ENCODE measurements around the gene MYRIP.

The MYRIP gene

DNA sequence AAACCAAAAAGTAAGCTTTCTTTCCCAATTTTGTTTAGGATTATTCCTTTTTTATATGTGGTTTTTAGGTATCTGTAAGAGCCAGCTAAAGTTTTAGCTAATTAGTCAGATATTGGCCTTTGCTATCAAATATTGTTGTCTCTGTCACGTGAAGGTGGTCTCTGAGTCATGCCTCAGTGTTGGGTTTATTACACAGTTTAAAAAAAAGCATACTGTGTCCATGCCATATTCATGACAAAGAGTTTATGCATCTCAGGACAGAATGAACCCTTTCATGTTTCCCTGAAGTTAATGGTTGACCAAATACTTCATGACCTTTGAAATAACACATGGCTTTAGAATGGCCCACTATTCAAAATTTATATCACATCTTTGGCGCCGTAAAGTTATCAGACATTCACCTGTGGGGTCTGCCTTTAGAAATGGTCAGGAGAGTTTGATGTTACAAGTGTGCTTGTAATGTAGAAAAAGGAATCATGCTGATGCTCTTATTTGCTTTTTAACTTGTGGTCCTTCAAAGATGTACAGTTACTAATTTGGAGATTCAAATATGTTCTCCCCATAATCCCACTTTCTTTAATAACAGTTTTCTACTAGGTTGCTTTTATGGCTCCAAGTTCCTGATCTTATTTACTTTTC lies 101.5 kb downstream of the MYRIP start:
- Histone ChIP-seq H3K9me3 (ENCODE audit: control insufficient read depth, low read length) (no peaks in the 10 kb centered on the region), H3K4me2 (ENCODE audit: low read length, poor library complexity, severe bottlenecking) (no peak overlapping the region), H3K18ac (ENCODE audit: low read depth in 1 of 2, low read length in 2 of 2) (no peak overlapping the region), H2AK5ac (ENCODE audit: low read length, severe bottlenecking) (no peak overlapping the region), H3K4ac (ENCODE audit: low read depth in 1 of 2, low read length in 2 of 2) (no peak overlapping the region), H3K27ac (ENCODE audit: low read length, poor library complexity, severe bottlenecking) (peak overlapping the region; percentile 91), H3K27me3 (ENCODE audit: control insufficient read depth in 1 of 2, insufficient read depth in 1 of 2, low read length in 2 of 2) (no peaks in the 10 kb centered on the region), H3K14ac (ENCODE audit: low read length in 2 of 2) (no peak overlapping the region), H3K9ac (ENCODE audit: low read length) (no peak overlapping the region), H2BK120ac (ENCODE audit: low read depth, low read length) (no peak overlapping the region), H3K23ac (ENCODE audit: low read length in 2 of 2) (no peak overlapping the region), H2BK5ac (ENCODE audit: low read depth, low read length, poor library complexity, severe bottlenecking) (no peak overlapping the region), H2BK15ac (ENCODE audit: low read depth, poor library complexity, severe bottlenecking) (no peak overlapping the region), H2AFZ (ENCODE audit: low read depth, low read length) (no peak overlapping the region), H3K4me1 (ENCODE audit: control insufficient read depth, insufficient read depth, low read depth, low read length) (peaks cover 15% of the 10 kb centered on the region), H3K4me3 (ENCODE audit: insufficient read depth in 1 of 2, low read depth in 1 of 2, low read length in 2 of 2) (no peak overlapping the region), H3K79me1 (replicated peaks; ENCODE audit: low read length, poor library complexity, severe bottlenecking) (no peaks in the 10 kb centered on the region), H4K91ac (ENCODE audit: low read length) (no peak overlapping the region), H3K36me3 (ENCODE audit: control insufficient read depth in 1 of 2, insufficient read depth in 2 of 2, low read depth in 1 of 2, low read length in 2 of 2) (no peaks in the 10 kb centered on the region), H4K8ac (ENCODE audit: low read length) (no peak overlapping the region), H2BK12ac (ENCODE audit: low read length in 2 of 2) (no peak overlapping the region)
- WGBS: 100% methylated on average over 2 of the region's 3 CpGs
- no peak for DNase-seq

DNA sequence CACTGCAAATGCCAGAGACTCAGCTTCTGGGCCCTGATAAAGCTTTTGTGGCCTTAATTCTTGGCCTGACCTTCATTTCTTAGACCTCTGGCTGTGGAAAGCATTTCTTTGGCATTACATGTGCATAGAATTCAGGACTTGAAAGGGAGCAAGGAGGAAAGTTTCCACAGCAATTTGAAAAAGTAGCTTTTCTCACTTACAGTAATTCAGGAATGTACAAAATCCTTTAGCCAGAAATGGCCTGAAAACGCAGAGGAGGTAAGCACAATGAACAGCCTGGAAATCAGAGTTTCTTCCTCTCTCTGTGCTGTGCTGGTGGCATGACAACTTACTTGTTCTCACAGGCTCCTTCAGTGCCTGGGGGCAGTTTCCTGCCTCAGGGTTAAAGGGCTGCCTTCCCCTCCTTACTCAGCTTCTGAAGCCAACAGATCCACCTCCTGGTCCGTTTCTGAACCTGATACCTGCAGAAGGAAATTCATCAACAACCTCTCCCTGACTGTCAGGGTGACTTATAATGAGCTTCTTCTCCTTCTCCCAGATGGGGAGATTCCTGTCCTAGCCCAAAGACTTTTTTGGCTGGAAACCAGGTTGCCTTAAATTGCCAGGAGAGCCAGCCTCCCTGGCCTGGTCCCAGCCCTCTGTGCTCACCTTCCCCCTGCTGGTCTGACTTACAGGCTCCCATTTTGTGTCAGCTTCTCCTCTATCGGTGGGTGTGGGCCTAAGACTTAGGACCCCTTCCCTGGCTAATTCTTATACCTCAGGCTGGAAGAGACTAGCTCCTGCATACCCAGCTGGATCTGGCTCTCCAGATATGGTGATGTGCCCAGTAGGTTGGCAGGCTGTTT lies 102.3 kb downstream of the MYRIP start:
- WGBS: 21% methylated on average over 2 of the region's 3 CpGs
- H2BK5ac ChIP-seq (ENCODE audit: low read depth, low read length, poor library complexity, severe bottlenecking): peak overlapping the region; percentile 20
- no peak for DNase-seq

DNA sequence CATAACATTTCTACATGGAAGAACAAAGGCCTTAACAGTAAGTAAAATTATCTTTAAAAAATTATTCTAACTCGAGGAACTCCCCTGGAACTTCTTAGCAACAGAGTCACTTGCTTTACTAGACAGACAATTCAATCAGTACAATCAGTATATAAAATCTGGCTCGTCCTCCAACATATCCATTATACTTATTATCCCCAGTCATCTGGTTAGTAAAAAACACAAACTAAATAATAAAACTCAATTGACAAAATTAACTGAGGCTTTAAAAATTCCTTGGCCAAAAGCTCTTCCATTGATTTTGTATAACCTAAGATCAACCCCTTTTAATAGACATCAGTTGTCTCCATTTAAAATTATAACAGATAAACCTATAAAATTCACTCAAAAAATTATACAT lies 105.6 kb downstream of the MYRIP start:
- Histone ChIP-seq H3K4me3 (ENCODE audit: insufficient read depth in 1 of 2, low read depth in 1 of 2, low read length in 2 of 2) (no peak overlapping the region), H3K79me1 (replicated peaks; ENCODE audit: low read length, poor library complexity, severe bottlenecking) (no peaks in the 10 kb centered on the region), H3K36me3 (ENCODE audit: control insufficient read depth in 1 of 2, insufficient read depth in 2 of 2, low read depth in 1 of 2, low read length in 2 of 2) (no peaks in the 10 kb centered on the region), H2BK15ac (ENCODE audit: low read depth, poor library complexity, severe bottlenecking) (no peak overlapping the region), H3K27me3 (ENCODE audit: control insufficient read depth in 1 of 2, insufficient read depth in 1 of 2, low read length in 2 of 2) (no peaks in the 10 kb centered on the region), H3K4ac (ENCODE audit: low read depth in 1 of 2, low read length in 2 of 2) (no peak overlapping the region), H3K18ac (ENCODE audit: low read depth in 1 of 2, low read length in 2 of 2) (no peak overlapping the region), H3K4me1 (ENCODE audit: control insufficient read depth, insufficient read depth, low read depth, low read length) (peaks cover 13% of the 10 kb centered on the region), H2BK5ac (ENCODE audit: low read depth, low read length, poor library complexity, severe bottlenecking) (no peak overlapping the region), H2BK120ac (ENCODE audit: low read depth, low read length) (no peak overlapping the region), H3K4me2 (ENCODE audit: low read length, poor library complexity, severe bottlenecking) (no peak overlapping the region), H3K23ac (ENCODE audit: low read length in 2 of 2) (no peak overlapping the region), H2AFZ (ENCODE audit: low read depth, low read length) (no peak overlapping the region), H3K9ac (ENCODE audit: low read length) (no peak overlapping the region), H2BK12ac (ENCODE audit: low read length in 2 of 2) (no peak overlapping the region), H3K27ac (ENCODE audit: low read length, poor library complexity, severe bottlenecking) (no peak overlapping the region), H4K91ac (ENCODE audit: low read length) (no peak overlapping the region), H2AK5ac (ENCODE audit: low read length, severe bottlenecking) (no peak overlapping the region), H3K14ac (ENCODE audit: low read length in 2 of 2) (no peak overlapping the region), H4K8ac (ENCODE audit: low read length) (no peak overlapping the region), H3K9me3 (ENCODE audit: control insufficient read depth, low read length) (no peaks in the 10 kb centered on the region)
- 43% methylated on average over 2 of the region's 2 CpGs for WGBS
- no peak for DNase-seq

More for the DNA sequence above, 102.3 kb downstream of the MYRIP start:
- Histone ChIP-seq H3K79me1 (replicated peaks; ENCODE audit: low read length, poor library complexity, severe bottlenecking) (no peaks in the 10 kb centered on the region), H3K4me2 (ENCODE audit: low read length, poor library complexity, severe bottlenecking) (no peak overlapping the region), H3K9me3 (ENCODE audit: control insufficient read depth, low read length) (no peaks in the 10 kb centered on the region), H4K91ac (ENCODE audit: low read length) (no peak overlapping the region), H2BK120ac (ENCODE audit: low read depth, low read length) (no peak overlapping the region), H3K14ac (ENCODE audit: low read length in 2 of 2) (no peak overlapping the region), H3K4me3 (ENCODE audit: insufficient read depth in 1 of 2, low read depth in 1 of 2, low read length in 2 of 2) (no peak overlapping the region), H3K4me1 (ENCODE audit: control insufficient read depth, insufficient read depth, low read depth, low read length) (peaks cover 15% of the 10 kb centered on the region), H4K8ac (ENCODE audit: low read length) (no peak overlapping the region), H3K18ac (ENCODE audit: low read depth in 1 of 2, low read length in 2 of 2) (no peak overlapping the region), H3K27me3 (ENCODE audit: control insufficient read depth in 1 of 2, insufficient read depth in 1 of 2, low read length in 2 of 2) (no peaks in the 10 kb centered on the region), H3K23ac (ENCODE audit: low read length in 2 of 2) (no peak overlapping the region), H3K27ac (ENCODE audit: low read length, poor library complexity, severe bottlenecking) (peak overlapping the region; percentile 91), H2AFZ (ENCODE audit: low read depth, low read length) (no peak overlapping the region), H2BK12ac (ENCODE audit: low read length in 2 of 2) (no peak overlapping the region), H2BK15ac (ENCODE audit: low read depth, poor library complexity, severe bottlenecking) (no peak overlapping the region), H3K36me3 (ENCODE audit: control insufficient read depth in 1 of 2, insufficient read depth in 2 of 2, low read depth in 1 of 2, low read length in 2 of 2) (no peaks in the 10 kb centered on the region), H3K4ac (ENCODE audit: low read depth in 1 of 2, low read length in 2 of 2) (no peak overlapping the region), H2AK5ac (ENCODE audit: low read length, severe bottlenecking) (peak overlapping the region; percentile 40), H3K9ac (ENCODE audit: low read length) (peak overlapping the region; percentile 19)

DNA sequence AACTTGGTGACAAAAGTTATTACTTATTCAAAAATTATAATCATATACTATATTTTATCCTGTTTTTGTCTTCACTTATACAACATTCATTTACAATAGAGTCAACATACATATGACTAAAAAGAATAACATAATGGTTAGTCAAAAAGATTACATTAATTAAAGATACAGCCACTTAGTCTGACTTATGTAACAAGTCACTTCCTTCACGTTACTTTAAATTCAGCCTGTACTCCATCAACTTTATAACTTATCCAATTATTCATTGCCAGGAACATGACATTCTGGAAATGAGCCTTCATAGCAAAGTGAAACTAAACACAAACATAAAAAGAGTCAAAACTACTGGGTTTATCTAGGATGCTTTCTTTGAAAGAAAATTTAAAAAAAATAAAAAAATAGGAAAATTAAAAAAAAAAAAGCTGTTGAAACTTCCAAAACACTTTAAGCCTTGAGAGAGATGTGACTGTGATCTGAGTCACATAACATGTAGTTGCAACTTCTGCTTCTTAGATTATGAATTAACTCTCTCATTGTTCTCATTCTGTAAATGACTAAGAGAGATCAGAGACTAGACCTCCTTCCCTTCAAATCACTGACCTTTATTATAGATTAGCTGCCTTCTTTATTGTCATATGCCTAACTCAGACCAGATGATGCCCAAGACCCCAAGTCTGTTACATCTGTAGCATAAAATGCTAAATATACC lies 107.8 kb downstream of the MYRIP start:
- Histone ChIP-seq H2BK15ac (ENCODE audit: low read depth, poor library complexity, severe bottlenecking) (no peak overlapping the region), H2BK120ac (ENCODE audit: low read depth, low read length) (no peak overlapping the region), H3K23ac (ENCODE audit: low read length in 2 of 2) (no peak overlapping the region), H3K14ac (ENCODE audit: low read length in 2 of 2) (no peak overlapping the region), H2BK12ac (ENCODE audit: low read length in 2 of 2) (no peak overlapping the region), H2BK5ac (ENCODE audit: low read depth, low read length, poor library complexity, severe bottlenecking) (no peak overlapping the region), H3K9ac (ENCODE audit: low read length) (peak overlapping the region; percentile 27), H2AFZ (ENCODE audit: low read depth, low read length) (no peak overlapping the region), H4K91ac (ENCODE audit: low read length) (no peak overlapping the region), H3K36me3 (ENCODE audit: control insufficient read depth in 1 of 2, insufficient read depth in 2 of 2, low read depth in 1 of 2, low read length in 2 of 2) (no peaks in the 10 kb centered on the region), H3K9me3 (ENCODE audit: control insufficient read depth, low read length) (no peaks in the 10 kb centered on the region), H3K27me3 (ENCODE audit: control insufficient read depth in 1 of 2, insufficient read depth in 1 of 2, low read length in 2 of 2) (no peaks in the 10 kb centered on the region), H3K4ac (ENCODE audit: low read depth in 1 of 2, low read length in 2 of 2) (no peak overlapping the region), H3K27ac (ENCODE audit: low read length, poor library complexity, severe bottlenecking) (no peak overlapping the region), H3K4me1 (ENCODE audit: control insufficient read depth, insufficient read depth, low read depth, low read length) (peaks cover 8% of the 10 kb centered on the region), H4K8ac (ENCODE audit: low read length) (no peak overlapping the region), H3K4me2 (ENCODE audit: low read length, poor library complexity, severe bottlenecking) (no peak overlapping the region), H3K4me3 (ENCODE audit: insufficient read depth in 1 of 2, low read depth in 1 of 2, low read length in 2 of 2) (peak overlapping the region in 1 of 2 experiments; percentile 34), H2AK5ac (ENCODE audit: low read length, severe bottlenecking) (no peak overlapping the region), H3K18ac (ENCODE audit: low read depth in 1 of 2, low read length in 2 of 2) (no peak overlapping the region), H3K79me1 (replicated peaks; ENCODE audit: low read length, poor library complexity, severe bottlenecking) (no peaks in the 10 kb centered on the region)
- DNase-seq: no peak
- WGBS: 84% methylated on average over 1 of the region's 1 CpG
